Measurements from ENCODE around the gene CISTR. TPM values are rescaled to one million over a fixed set of nuclear protein-coding genes. Genes with fewer than 3 reads are reported as not detected.
"Not testable (repeated sequence)": the region's sequence is repeated elsewhere in the genome, so short reads cannot be mapped to it uniquely, and the experiment has no call there.

The CISTR gene
- polyA plus RNA-seq, 1 experiment: not detected

- no peaks in the 10 kb centered on the region for H3K27me3 ChIP-seq (ENCODE audit: control insufficient read depth, insufficient read depth, low read length)
- POLR2A ChIA-PET: no interaction called here
- DNase-seq (ENCODE audit: low read depth, low spot score): no peak
- CTCF ChIA-PET: interaction anchor here (0.6 to 2.5 kb wide), 7 partner anchors 9 to 785 kb away, joined by 3 to 15 read pairs (median 7); no protein-coding TSS in a partner anchor
- TF ChIP-seq, protein P1, sequence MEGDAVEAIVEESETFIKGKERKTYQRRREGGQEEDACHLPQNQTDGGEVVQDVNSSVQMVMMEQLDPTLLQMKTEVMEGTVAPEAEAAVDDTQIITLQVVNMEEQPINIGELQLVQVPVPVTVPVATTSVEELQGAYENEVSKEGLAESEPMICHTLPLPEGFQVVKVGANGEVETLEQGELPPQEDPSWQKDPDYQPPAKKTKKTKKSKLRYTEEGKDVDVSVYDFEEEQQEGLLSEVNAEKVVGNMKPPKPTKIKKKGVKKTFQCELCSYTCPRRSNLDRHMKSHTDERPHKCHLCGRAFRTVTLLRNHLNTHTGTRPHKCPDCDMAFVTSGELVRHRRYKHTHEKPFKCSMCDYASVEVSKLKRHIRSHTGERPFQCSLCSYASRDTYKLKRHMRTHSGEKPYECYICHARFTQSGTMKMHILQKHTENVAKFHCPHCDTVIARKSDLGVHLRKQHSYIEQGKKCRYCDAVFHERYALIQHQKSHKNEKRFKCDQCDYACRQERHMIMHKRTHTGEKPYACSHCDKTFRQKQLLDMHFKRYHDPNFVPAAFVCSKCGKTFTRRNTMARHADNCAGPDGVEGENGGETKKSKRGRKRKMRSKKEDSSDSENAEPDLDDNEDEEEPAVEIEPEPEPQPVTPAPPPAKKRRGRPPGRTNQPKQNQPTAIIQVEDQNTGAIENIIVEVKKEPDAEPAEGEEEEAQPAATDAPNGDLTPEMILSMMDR (IDR thresholded peaks at IDR 0.05; ENCODE audit: low read depth, low read length): no peak
- H3K4me3 ChIP-seq (ENCODE audit: low read depth, low read length): no peak overlapping the region
- H3K27ac ChIP-seq (ENCODE audit: low read depth, low read length): no peak overlapping the region
- no peaks in the 10 kb centered on the region; the same call in none of the 2 replicates for H3K9me3 ChIP-seq (ENCODE audit: control insufficient read depth, insufficient read depth, low read length)
Observed at GRCh38 chr12:53765891-53766290, 14.1 kb upstream of the CISTR start.

DNA sequence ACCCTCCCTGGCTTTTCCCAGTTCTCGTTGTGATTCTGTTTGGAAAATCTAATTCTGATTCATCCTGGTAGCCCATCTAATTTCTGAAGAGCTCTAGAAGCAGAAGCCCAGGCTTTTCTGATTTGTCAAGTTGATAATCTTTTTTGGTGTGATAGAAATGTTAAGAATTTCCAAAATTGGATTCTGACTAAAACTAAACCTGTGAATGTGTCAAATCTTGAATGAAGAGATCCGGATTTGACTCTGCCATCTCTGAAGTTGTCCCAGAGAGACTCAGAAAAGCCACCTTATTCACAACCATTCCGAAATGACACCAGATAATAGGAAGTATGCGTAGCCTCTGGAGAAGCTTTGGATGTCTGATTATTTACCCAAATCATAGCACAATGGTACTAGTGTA is 12.8 kb upstream of the CISTR start:
- CTCF ChIA-PET: interaction anchor here (0.6 to 2.5 kb wide), 4 partner anchors 7 to 239 kb away, joined by 3 to 15 read pairs (median 8); no protein-coding TSS in a partner anchor
- Histone ChIP-seq H3K27me3 (ENCODE audit: control insufficient read depth, insufficient read depth, low read length) (peaks cover 2% of the 10 kb centered on the region), H3K9me3 (ENCODE audit: control insufficient read depth, insufficient read depth, low read length) (no peaks in the 10 kb centered on the region; the same call in none of the 2 replicates), H3K4me3 (ENCODE audit: low read depth, low read length) (no peak overlapping the region), H3K27ac (ENCODE audit: low read depth, low read length) (no peak overlapping the region)
- TF ChIP-seq, protein P1 (IDR thresholded peaks at IDR 0.05; ENCODE audit: low read depth, low read length): no peak
- POLR2A ChIA-PET: no interaction called here
- no peak for DNase-seq (ENCODE audit: low read depth, low spot score)

- peaks cover 20% of the 10 kb centered on the region for H3K27me3 ChIP-seq (ENCODE audit: control insufficient read depth, insufficient read depth, low read length)
- DNase-seq (ENCODE audit: low read depth, low spot score): not testable (repeated sequence)
Observed at GRCh38 chr12:53762793-53763192, 11.0 kb upstream of the CISTR start.

DNA sequence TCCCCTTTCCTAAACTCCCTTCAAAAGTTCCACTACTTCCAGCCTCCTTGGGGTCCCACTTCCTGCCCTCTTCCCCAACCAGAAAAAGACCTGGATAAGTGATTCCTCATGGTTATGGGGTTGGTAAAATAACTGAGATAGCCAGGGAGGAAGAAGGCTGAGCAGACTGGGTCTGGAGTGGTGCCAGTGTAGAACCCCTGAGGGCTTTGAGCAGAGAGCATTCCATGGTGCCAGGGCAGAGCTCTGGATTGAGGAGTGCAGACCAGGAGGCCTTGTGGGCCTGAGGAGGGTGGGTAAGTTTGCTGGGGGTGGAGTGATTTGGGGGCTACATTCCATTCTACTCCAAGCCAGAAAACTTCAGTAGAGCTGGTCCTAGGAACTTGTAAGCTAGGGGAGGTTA is 9.5 kb upstream of the CISTR start:
- TF ChIP-seq, protein P1 (IDR thresholded peaks at IDR 0.05; ENCODE audit: low read depth, low read length): no peak
- ChIA-PET CTCF (interaction anchor here (0.8 to 1.6 kb wide), 4 partner anchors 15 to 440 kb away, joined by 3 to 7 read pairs (median 5); no protein-coding TSS in a partner anchor), POLR2A (no interaction called here)
- H3K27ac ChIP-seq (ENCODE audit: low read depth, low read length): no peak overlapping the region
- no peaks in the 10 kb centered on the region; the same call in none of the 2 replicates for H3K9me3 ChIP-seq (ENCODE audit: control insufficient read depth, insufficient read depth, low read length)
- H3K4me3 ChIP-seq (ENCODE audit: low read depth, low read length): no peak overlapping the region
- peaks cover 28% of the 10 kb centered on the region for H3K27me3 ChIP-seq (ENCODE audit: control insufficient read depth, insufficient read depth, low read length)
- DNase-seq (ENCODE audit: low read depth, low spot score): no peak

More at GRCh38 chr12:53762793-53763192, 11.0 kb upstream of the CISTR start:
- H3K4me3 ChIP-seq (ENCODE audit: low read depth, low read length); H3K27ac ChIP-seq (ENCODE audit: low read depth, low read length); H3K9me3 ChIP-seq (ENCODE audit: control insufficient read depth, insufficient read depth, low read length); POLR2A ChIA-PET: not testable (repeated sequence)
- CTCF ChIA-PET: interaction anchor here (1.3 kb wide), 1 partner anchor 19 kb away, joined by 4 read pairs; no protein-coding TSS in a partner anchor

GRCh38 chr12:53759261-53759660 is 7.5 kb upstream of the CISTR start:
- TF ChIP-seq, protein P1 (IDR thresholded peaks at IDR 0.05; ENCODE audit: low read depth, low read length): no peak
- Histone ChIP-seq H3K4me3 (ENCODE audit: low read depth, low read length) (no peak overlapping the region), H3K9me3 (ENCODE audit: control insufficient read depth, insufficient read depth, low read length) (no peaks in the 10 kb centered on the region; the same call in none of the 2 replicates), H3K27ac (ENCODE audit: low read depth, low read length) (no peak overlapping the region), H3K27me3 (ENCODE audit: control insufficient read depth, insufficient read depth, low read length) (peaks cover 28% of the 10 kb centered on the region)
- ChIA-PET CTCF (no interaction called here), POLR2A (no interaction called here)
- DNase-seq (ENCODE audit: low read depth, low spot score): no peak
